Retinal pigment epithelial cell (primary cell): ENCODE data around the gene GREM2.

Experiments used
- DNase-seq: peaks from one replicate; pipeline ENCODE4 v3.0.0-alpha.2; 2010; ENCODE audit warnings: low read depth
- H3K4me3 ChIP-seq: 2 replicates; pipeline ENCODE4 v1.5.1; 2011; ENCODE audit warnings: mild to moderate bottlenecking, low read length, control low read depth, moderate library complexity
- CTCF ChIP-seq: conservative IDR thresholded peaks from 2 replicates; pipeline ENCODE4 v1.5.1; 2011; ENCODE audit warnings: low read depth, low read length, control low read depth, inconsistent platforms

Gene GREM2

GRCh38 chr1:240582953-240583352 lies 29.0 kb downstream of the GREM2 start:
- no peak overlapping the region for H3K4me3 ChIP-seq
- no peak for TF ChIP-seq CTCF
- no peak for DNase-seq

- TF ChIP-seq CTCF: no peak
- no peak for DNase-seq
- no peak overlapping the region for H3K4me3 ChIP-seq
Observed at GRCh38 chr1:240579511-240579910, 32.4 kb downstream of the GREM2 start.

GRCh38 chr1:240577095-240577494 lies 34.9 kb downstream of the GREM2 start:
- no peak for DNase-seq
- no peak overlapping the region for H3K4me3 ChIP-seq
- no peak for TF ChIP-seq CTCF

- no peak for TF ChIP-seq CTCF
- DNase-seq: no peak
- peak overlapping the region; percentile 47 for H3K4me3 ChIP-seq
Observed at GRCh38 chr1:240575981-240576662, 35.8 kb downstream of the GREM2 start.

- no peak for DNase-seq
- no peak for TF ChIP-seq CTCF
- no peak overlapping the region for H3K4me3 ChIP-seq
Observed at GRCh38 chr1:240572328-240572727, 39.6 kb downstream of the GREM2 start.

GRCh38 chr1:240571782-240572181 lies 40.2 kb downstream of the GREM2 start:
- no peak overlapping the region for H3K4me3 ChIP-seq
- DNase-seq: no peak
- no peak for TF ChIP-seq CTCF

GRCh38 chr1:240567066-240567465 lies 44.9 kb downstream of the GREM2 start:
- H3K4me3 ChIP-seq: no peak overlapping the region
- DNase-seq: no peak
- TF ChIP-seq CTCF: no peak
